Epithelial cell of esophagus (primary cell): Measurements from ENCODE around the gene TSC1.

ENCODE experiments used
- DNase-seq: peaks from one replicate; pipeline ENCODE4 v3.0.0; 2010; ENCODE audit warnings: low read depth
- H3K4me3 ChIP-seq: 2 replicates; pipeline ENCODE4 v1.5.1; 2011; ENCODE audit warnings: mild to moderate bottlenecking, low read length, control low read depth
- CTCF ChIP-seq: IDR thresholded peaks from 2 replicates; pipeline ENCODE4 v1.5.1; 2011; ENCODE audit warnings: low read depth, mild to moderate bottlenecking, low read length, control low read depth, inconsistent platforms; ENCODE audit not compliant: insufficient read depth; ENCODE audit errors: missing control alignments

TSC1 gene

GRCh38 chr9:132901858-132902831, 42.3 kb downstream of the TSC1 start:
- no peak overlapping the region for H3K4me3 ChIP-seq
- peak; percentile 92 for TF ChIP-seq CTCF
- peak; percentile 84 for DNase-seq

- H3K4me3 ChIP-seq = no peak overlapping the region
- no peak for TF ChIP-seq CTCF
- DNase-seq = no peak
Observed at GRCh38 chr9:132898051-132898450, 46.4 kb downstream of the TSC1 start.

GRCh38 chr9:132896906-132897305, 47.5 kb downstream of the TSC1 start:
- no peak overlapping the region for H3K4me3 ChIP-seq
- no peak for TF ChIP-seq CTCF
- no peak for DNase-seq

- no peak for TF ChIP-seq CTCF
- DNase-seq = no peak
- H3K4me3 ChIP-seq = no peak overlapping the region
Observed at GRCh38 chr9:132896264-132896663, 48.2 kb downstream of the TSC1 start.

GRCh38 chr9:132894862-132895835, 49.3 kb downstream of the TSC1 start:
- H3K4me3 ChIP-seq = no peak overlapping the region
- DNase-seq = peak; percentile 61
- no peak for TF ChIP-seq CTCF

- TF ChIP-seq CTCF = no peak
- DNase-seq = peak; percentile 84
- H3K4me3 ChIP-seq = no peak overlapping the region
Observed at GRCh38 chr9:132894346-132894745, 50.1 kb downstream of the TSC1 start.
